Stimulated activated CD8-positive, alpha-beta memory T cell treated with anti-CD3 and anti-CD28 coated beads, Interleukin-15, amount 100 ng/mL, for 48 hours (primary cell): Measurements from ENCODE around the gene ZKSCAN4.
A peak's percentile ranks its signal among the peaks of the same experiment; 100 is the strongest.

Experiments
- DNase-seq, 2 donors: peaks; one replicate each; pipeline ENCODE4 v3.0.0-alpha.2; 2020; ENCODE audit warnings: low read depth in 2 of 2

ZKSCAN4 gene

GRCh38 chr6:28252009-28252975 lies at the start of gene ZKSCAN4:
TSS of gene ZKSCAN4 (minus strand) at chr6:28252269. CDS start at chr6:28251980, 289 bp downstream.
- peak; percentile 61 to 66 for DNase-seq

- no peak for DNase-seq
Measured at GRCh38 chr6:28296520-28297060, 44.5 kb upstream of the ZKSCAN4 start.

GRCh38 chr6:28295326-28295725 lies 43.3 kb upstream of the ZKSCAN4 start:
- DNase-seq: no peak

DNA sequence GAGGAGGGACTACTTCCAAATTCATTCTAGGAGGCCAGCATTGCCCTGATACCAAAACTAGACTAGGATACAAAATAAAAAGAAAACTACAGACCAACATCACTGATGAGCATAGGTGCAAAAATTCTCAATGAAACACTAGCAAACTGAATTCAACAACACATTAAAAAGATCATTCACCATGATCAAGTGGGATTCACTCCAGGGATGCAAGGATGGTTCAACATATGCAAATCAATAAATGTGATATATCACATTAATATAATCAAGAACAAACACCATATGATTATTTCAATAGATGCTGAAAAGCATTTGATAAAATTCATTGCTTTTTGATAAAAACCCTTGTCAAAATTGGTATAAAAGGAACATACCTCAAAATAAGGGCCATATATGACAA lies 39.5 kb upstream of the ZKSCAN4 start:
- no peak for DNase-seq

DNA sequence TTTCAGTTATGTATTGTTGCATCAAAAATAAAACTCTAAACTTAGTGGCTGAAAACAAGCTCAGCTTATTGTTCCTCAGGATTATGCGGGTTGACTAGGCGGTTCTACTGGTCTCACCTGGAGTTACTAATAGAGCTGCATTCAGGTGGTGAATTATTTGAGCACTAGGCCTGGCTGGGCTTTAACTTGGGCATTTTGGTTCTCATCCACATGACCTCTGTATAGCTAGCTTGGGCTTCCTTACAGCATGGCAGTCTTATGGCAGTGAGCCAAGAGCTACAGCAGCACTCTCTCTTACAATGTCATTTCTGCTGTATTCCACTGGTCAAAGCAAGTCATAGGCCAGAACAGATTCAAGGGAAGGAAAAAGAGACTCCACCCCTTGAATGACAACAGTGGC lies 30.9 kb upstream of the ZKSCAN4 start:
- no peak for DNase-seq

DNA sequence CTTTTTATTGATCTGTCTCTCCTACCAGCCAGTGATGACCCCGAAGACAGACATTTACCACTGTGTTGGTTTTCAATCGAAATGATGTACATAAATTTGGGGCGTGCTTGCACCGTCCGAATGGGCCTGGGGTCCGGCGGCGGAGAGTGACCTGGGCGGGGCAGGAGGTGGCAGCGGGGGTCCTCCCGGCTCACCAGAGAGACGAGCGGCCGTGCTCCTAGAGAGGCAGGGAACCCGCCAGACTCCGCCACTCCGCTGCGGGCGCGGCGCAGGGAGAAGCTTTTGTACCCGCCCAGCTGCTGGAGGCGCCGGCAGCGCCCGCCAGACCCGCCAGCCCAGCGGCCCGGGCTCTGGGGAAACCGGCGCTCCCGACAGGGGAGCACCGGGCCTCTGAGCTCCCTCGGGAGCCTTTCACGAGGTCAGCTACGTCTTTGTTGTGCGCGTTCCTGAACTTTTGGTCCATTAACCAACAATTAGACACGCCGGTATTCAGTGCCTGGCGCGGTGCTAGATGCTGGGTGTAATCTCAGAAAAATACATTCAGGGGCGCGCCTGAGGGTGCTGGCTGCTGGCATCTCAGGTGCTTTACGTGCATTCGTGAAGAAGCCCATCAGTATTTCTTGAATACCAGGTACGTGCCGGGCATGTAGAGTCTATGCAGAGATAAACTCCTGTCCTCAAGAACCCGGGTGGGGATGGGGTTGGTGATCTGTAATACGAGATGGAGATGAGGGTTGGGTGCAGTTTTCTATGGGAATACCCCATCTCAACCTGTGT lies 29.4 kb upstream of the ZKSCAN4 start, which contains the start of gene PGBD1:
Gene PGBD1 (plus strand): TSS at position 285 of the 777 bp plus-strand sequence. CDS start 2,242 bp downstream, outside the sequence.
- peak; percentile 56 to 64 for DNase-seq

DNA sequence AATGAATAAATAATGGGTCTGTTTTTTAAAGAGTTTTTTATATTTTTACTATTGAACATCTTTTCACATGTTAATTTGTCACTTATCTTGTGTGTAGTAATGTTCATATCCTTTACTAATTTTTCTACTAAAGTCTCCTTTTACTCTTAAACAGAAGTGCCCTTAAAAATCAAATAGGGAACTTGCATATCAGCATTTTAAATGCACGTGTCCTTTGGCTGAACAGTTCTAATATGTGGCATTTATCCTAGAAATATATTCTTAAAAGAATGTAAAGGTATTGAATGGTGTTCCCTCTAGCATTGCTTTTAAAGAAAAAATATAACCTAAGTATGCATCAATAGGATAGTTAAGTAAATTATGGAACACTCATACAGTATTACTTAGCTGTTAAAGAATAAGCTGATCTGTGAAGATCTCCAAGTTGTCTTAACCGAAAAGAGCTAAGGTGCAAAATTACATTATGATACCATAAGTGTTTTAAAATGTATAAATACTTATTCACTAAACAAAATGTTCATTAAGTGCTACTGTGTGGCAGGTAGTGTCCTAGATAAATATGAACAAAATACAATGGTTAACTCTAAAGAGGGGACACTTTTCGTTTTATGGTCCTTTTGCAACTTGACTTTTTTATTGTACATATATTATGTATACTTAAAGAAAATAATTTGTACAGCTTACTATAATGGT lies 28.7 kb upstream of the ZKSCAN4 start:
- DNase-seq: no peak

DNA sequence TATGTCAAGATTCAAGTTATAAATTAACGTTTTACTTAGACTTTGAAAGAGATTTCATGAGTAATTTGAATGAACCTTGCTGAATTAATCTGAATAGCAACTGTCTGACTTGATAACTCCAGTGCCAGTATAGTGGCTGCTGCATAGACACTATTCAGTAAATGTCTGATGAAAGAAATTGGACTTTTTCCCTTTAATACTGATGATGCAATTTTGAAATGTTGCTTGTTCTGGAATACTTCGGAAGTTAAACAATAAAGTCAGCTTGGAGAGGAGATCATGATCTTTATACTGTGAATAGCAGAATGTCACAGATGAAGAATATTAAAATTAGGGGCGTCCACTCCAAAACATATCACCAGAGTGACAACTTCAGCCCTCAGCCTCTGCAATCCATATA lies 25.7 kb upstream of the ZKSCAN4 start:
- DNase-seq: no peak

DNA sequence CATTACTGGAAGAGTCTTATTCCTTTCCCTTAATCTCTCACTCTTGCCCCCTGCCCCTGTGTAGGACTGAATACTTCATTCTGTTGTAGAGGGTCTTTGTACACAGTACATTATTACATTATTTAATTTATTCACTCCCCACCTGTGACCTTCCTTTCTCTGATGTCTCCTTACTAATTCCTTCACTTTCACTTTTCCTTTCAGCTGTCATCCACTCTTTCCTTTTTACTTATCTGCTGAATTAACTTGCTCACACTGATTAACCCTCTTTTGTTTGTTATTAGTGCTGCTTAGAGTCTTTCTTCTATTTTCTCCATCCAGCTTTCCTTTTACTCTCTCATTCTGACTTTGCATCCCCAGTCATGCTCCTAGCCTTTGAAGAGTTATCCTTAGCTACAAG lies 22.8 kb upstream of the ZKSCAN4 start:
- no peak for DNase-seq

DNA sequence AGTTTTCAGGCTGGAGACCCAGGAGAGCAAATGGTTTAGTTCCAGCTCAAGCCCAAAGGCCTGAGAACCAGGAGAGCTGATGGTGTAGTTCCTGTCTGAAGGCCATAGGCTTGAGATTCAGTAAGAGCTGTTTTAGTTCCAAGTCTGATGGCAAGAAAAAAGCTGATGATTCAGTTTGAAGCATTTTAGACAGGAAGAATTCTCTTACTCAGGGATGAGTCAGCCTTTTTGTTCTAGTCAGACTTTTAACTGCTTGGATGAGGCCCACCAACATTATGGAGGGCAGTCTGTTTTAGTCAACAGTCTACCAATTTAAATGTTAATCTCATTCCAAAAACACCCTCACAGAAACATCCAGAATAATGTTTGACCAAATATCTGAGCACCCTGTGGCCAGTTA lies 17.4 kb upstream of the ZKSCAN4 start:
- no peak for DNase-seq

DNA sequence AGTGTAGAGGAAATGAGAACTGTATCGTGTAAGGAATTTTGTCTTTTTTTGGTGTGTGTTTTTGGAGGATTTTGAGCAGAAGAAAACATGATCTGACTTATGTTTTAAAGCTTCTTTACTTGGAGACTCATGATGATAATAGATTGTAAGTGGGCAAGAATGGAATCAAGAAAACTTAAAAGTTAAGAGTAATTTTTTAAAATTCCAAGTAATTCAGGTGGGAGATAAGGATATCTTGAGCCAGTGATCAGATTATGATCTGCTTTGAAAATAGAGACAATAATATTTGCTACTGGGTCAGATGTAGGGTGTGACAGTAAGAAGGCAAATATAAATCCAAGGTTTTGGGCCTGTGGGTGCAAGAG lies 15.6 kb upstream of the ZKSCAN4 start:
- no peak for DNase-seq

DNA sequence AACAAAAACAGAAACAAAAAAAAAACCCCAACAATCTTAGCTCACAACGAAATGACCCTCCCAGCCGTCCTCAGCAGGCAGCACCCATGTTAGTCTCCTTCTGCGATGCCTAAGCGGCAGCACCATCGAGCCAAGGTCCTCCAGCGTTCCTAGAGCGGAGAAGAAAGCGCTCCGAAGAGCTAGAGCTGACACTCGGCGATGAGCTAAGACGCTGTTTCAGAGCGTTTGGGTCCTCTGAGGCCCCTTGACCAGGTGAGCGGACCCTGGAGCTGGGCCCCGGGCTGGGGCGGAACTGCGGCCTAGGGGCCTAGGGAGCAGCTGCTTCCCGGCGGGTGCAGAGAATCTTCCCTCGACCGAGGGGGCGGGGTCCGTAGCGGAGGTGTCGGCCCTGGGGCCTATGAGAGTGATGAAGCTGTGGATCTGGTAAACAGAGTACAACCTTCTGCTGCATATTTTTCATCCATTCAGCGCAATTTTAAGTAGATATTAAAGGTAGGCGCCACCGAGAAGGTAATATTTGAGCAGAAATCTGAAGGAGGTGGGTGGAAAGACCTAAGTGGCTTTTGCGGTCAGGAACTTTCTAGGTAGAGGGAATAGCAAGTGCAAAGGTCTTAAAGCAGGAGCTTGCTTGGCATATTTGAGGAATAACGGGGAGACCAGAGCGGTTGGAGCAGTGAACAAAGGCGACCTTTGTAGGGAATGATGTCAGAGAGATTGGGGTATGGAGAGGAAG lies 15.1 kb upstream of the ZKSCAN4 start, which contains the start of gene ZSCAN26:
Gene ZSCAN26 (plus strand): TSS at position 182 of the 733 bp plus-strand sequence. CDS start 4,777 bp downstream, outside the sequence.
- peak; percentile 66 to 75 for DNase-seq

GRCh38 chr6:28266563-28266961 lies 14.5 kb upstream of the ZKSCAN4 start:
- DNase-seq: no peak

- no peak for DNase-seq
Measured at GRCh38 chr6:28264834-28265401, 12.8 kb upstream of the ZKSCAN4 start.

- no peak for DNase-seq
Measured at GRCh38 chr6:28263922-28264321, 11.9 kb upstream of the ZKSCAN4 start.

GRCh38 chr6:28258877-28259777 lies 7.1 kb upstream of the ZKSCAN4 start, which contains the start of gene NKAPL:
TSS of gene NKAPL (plus strand) at chr6:28259297. CDS start at chr6:28259372, 75 bp downstream.
- peak; percentile 52 to 56 for DNase-seq

DNA sequence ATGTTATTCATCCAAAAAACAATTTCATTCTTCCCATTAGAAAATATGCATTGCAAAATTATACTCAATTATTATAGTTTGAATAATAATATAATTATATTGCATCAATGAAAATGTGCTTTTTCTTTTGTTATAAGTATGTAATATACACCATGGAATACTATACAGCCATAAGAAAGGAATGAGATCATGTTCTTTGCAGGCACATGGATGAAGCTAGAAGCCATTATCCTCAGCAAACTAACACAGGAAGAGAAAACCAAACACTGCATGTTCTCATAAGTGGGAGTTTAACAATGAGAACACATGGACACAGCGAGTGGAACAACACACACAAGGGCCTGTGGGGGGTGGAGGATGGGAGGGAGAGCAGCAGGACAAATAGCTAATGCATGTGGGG lies 5.0 kb upstream of the ZKSCAN4 start:
- DNase-seq: no peak

DNA sequence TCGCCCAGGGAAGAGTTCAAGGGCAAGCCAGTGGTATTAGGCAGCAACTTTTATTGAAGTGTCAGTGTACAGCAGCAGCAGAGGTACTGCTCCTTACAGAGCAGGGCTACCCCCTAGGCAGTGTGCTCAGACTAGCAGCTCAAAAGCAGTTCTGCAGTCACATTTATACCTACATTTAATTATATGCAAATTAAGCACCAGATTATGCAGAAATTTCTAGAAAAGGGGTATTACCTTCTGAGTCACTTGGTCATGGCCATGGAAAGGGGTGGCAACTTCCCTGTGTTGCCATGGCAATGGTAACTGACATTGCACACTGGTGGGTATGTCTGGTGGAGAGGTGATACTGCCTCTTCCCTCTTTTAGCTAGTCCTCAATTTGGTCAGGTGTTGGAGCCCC lies 2.1 kb upstream of the ZKSCAN4 start:
- DNase-seq: no peak

- peak; percentile 11 to 17 for DNase-seq
Measured at GRCh38 chr6:28251661-28252008, 434 bp downstream of the ZKSCAN4 start.
